Activated T-helper 1 cell treated with anti-CD3 and anti-CD28 coated beads, Interleukin-12 subunit alpha, Interleukin-12 subunit beta, Interleukin-2, Interleukin-4 antibody, amounts not matched to agents 30 ng/mL and 10 ng/mL and 1 ng/mL, durations not matched to agents 14 hours and 24 hours and 36 hours (primary cell): Measurements from ENCODE around the gene CCN6. TPM values are rescaled to one million over a fixed set of nuclear protein-coding genes. Genes with fewer than 3 reads are reported as not detected.
"Not testable (repeated sequence)": the region's sequence is repeated elsewhere in the genome, so short reads cannot be mapped to it uniquely, and the experiment has no call there.

Source experiments
- DNase-seq: peaks from one replicate; pipeline ENCODE4 v3.0.0; 2021; ENCODE audit warnings: low spot score
- H3K27ac Mint-ChIP-seq: one replicate; pipeline ENCODE4 v1.8.0; 2021; ENCODE audit warnings: mild to moderate bottlenecking, mixed read lengths
- H3K27me3 Mint-ChIP-seq: one replicate; pipeline ENCODE4 v1.8.0; 2022; ENCODE audit warnings: mild to moderate bottlenecking, moderate library complexity, mixed read lengths; ENCODE audit not compliant: insufficient read depth
- H3K36me3 Mint-ChIP-seq: one replicate; pipeline ENCODE4 v1.8.0; 2021; ENCODE audit warnings: low read depth, mixed read lengths
- H3K4me1 Mint-ChIP-seq: one replicate; pipeline ENCODE4 v1.8.0; 2021; ENCODE audit warnings: low read depth, mixed read lengths
- H3K4me3 Mint-ChIP-seq: one replicate; pipeline ENCODE4 v1.8.0; 2021; ENCODE audit warnings: mild to moderate bottlenecking, moderate library complexity, mixed read lengths
- H3K9me3 Mint-ChIP-seq: one replicate; pipeline ENCODE4 v1.8.0; 2021; ENCODE audit warnings: mixed read lengths
- intact Hi-C: fragments of 100-400 bp; cut with micrococcal nuclease; formaldehyde crosslinking; loops from one replicate; pipeline ENCODE4 v1.15.1; 2024
- total RNA-seq: library from RNA; stranded (reverse); gene quantifications from 2 replicates; pipeline ENCODE4 v1.2.3, GENCODE V29; 2022

Gene CCN6
- total RNA-seq, 1 donor from 2014 or later, result not detected

DNA sequence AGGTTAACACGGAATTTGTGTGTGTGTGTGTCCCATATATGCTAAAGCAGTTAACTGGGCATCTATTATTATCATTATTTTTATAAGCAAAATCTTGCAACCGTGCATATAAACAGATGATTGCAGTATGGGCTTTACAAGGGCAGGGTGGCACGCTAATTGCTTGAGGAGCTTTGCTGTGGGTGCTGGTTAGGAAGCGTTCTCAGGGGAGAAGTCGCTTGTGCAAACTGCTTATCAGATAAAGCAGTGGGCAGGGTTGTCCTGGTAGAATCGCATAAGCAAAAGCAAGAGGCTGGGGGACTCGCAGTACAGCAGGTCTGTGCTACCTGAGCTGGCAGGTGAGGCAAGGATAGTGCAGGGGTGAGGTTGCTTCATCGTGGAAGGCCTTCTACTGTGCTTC, 9.7 kb upstream of the CCN6 start:
- Mint-ChIP-seq H3K4me1 (peaks cover 33% of the 10 kb centered on the region), H3K36me3 (no peaks in the 10 kb centered on the region), H3K9me3 (no peaks in the 10 kb centered on the region), H3K27ac (no peak overlapping the region), H3K4me3 (no peak overlapping the region), H3K27me3 (no peaks in the 10 kb centered on the region)
- no peak for DNase-seq
- intact Hi-C loops, result loop anchor here (5.0 to 10.0 kb wide), 4 partner anchors 619 to 1032 kb away; no protein-coding TSS in a partner anchor

DNA sequence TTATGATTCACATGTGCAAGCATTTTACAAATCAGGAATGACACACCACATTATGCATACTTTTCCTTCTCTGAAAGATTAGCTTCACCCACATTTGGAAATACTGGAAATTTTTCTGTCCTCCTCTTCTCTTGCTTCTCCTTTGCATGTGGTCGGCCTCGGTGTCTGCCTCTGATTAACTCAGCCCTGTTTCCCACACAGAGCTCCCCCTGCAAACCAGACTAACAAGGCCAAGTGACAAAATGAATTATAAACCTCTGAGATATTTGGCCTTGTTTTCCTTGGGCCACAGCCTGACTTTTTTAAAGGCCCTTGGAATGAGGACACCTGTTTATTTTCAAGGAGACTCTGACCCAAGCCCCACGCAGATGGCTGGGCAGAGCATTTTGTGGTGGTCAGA, 9.0 kb upstream of the CCN6 start:
- H3K36me3 Mint-ChIP-seq, result no peaks in the 10 kb centered on the region
- intact Hi-C loops, result loop anchor here (5.0 to 10.0 kb wide), 4 partner anchors 620 to 1033 kb away; no protein-coding TSS in a partner anchor
- H3K27me3 Mint-ChIP-seq, result no peaks in the 10 kb centered on the region
- no peak overlapping the region for H3K27ac Mint-ChIP-seq
- H3K4me3 Mint-ChIP-seq, result no peak overlapping the region
- peaks cover 28% of the 10 kb centered on the region for H3K4me1 Mint-ChIP-seq
- H3K9me3 Mint-ChIP-seq, result no peaks in the 10 kb centered on the region
- no peak for DNase-seq

DNA sequence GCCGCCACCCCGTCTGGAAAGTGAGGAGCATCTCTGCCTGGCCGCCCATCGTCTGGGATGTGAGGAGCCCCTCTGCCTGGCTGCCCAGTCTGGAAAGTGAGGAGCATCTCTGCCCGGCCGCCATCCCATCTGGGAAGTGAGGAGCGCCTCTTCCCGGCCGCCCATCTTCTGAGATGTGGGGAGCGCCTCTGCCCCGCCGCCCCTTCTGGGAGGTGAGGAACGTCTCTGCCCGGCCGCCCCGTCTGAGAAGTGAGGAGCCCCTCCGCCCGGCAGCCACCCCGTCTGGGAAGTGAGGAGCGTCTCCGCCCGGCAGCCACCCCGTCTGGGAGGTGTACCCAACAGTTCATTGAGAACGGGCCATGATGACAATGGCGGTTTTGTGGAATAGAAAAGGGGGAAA, 6.4 kb upstream of the CCN6 start:
- not testable (repeated sequence) for H3K27ac Mint-ChIP-seq, H3K36me3 Mint-ChIP-seq, H3K27me3 Mint-ChIP-seq, DNase-seq, H3K4me3 Mint-ChIP-seq, H3K9me3 Mint-ChIP-seq
- intact Hi-C loops, result loop anchor here (10.0 kb wide), 2 partner anchors 623 to 713 kb away; no protein-coding TSS in a partner anchor
- peaks cover 14% of the 10 kb centered on the region for H3K4me1 Mint-ChIP-seq

DNA sequence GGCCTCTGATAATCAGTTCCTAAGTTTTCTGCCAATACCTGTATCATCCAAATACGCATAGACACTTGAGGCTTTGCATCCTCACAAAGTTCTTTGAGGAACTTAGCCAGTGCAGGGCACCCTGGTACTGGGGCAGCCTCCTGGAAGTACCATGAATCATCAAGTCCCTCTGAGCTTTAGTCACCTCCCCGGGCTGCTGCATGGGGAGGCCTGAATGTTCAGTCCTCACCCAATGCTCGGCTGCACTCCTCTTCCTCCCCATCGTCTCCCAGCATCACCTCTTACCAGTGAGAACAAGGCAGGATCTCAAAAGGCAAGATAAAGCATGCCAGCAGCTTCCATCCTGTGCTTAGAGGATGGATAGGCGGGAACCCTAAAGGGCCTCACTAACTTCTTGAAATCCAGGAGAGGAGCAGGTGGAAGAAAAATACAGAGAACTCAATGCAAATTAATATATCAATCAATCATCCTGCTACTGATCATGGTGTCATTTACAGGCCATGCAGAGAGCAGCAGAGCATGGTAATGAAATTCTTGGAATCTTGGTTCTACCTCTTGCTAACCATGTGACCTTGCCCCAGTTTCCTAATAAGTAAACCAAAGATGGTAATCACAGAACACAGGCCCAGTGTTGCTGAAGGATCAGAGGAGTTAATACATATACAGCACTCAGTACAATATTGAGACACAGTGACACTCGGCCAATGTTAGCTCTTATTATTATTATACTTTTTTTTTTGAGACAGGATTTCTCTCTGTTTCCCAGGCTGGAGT, 4.7 kb upstream of the CCN6 start:
- H3K9me3 Mint-ChIP-seq, result no peaks in the 10 kb centered on the region
- no peak for DNase-seq

DNA sequence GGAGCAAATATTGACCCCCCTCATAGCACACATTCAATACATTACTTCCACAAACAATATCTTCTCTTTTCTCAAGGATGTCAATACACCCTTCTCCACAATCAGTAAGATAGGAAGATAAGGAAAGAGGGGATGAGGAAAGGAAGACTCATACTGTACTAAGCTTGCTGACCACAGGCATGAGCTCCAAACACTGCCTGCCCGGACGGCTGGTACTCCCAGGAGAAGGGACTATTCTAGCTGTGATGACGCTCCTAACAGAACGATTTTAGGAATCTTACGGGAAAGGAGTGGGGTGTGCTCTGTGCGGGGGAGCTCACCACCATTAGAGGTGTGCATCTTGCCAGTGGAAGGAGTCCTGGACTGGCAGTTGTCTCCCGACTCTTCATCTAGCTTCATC, 3.9 kb upstream of the CCN6 start:
- no peaks in the 10 kb centered on the region for H3K36me3 Mint-ChIP-seq
- H3K27ac Mint-ChIP-seq, result no peak overlapping the region
- no peak overlapping the region for H3K4me3 Mint-ChIP-seq
- H3K9me3 Mint-ChIP-seq, result no peaks in the 10 kb centered on the region
- no peaks in the 10 kb centered on the region for H3K4me1 Mint-ChIP-seq
- H3K27me3 Mint-ChIP-seq, result peaks cover 4% of the 10 kb centered on the region
- intact Hi-C loops, result loop anchor here (10.0 kb wide), 2 partner anchors 625 to 715 kb away; no protein-coding TSS in a partner anchor
- no peak for DNase-seq

More for the DNA sequence above, 4.7 kb upstream of the CCN6 start:
- H3K4me1 Mint-ChIP-seq, result no peaks in the 10 kb centered on the region
- no peak overlapping the region for H3K27ac Mint-ChIP-seq
- intact Hi-C loops, result loop anchor here (10.0 kb wide), 2 partner anchors 624 to 714 kb away; no protein-coding TSS in a partner anchor
- H3K4me3 Mint-ChIP-seq, result no peak overlapping the region
- H3K36me3 Mint-ChIP-seq, result no peaks in the 10 kb centered on the region
- H3K27me3 Mint-ChIP-seq, result peaks cover 2% of the 10 kb centered on the region

DNA sequence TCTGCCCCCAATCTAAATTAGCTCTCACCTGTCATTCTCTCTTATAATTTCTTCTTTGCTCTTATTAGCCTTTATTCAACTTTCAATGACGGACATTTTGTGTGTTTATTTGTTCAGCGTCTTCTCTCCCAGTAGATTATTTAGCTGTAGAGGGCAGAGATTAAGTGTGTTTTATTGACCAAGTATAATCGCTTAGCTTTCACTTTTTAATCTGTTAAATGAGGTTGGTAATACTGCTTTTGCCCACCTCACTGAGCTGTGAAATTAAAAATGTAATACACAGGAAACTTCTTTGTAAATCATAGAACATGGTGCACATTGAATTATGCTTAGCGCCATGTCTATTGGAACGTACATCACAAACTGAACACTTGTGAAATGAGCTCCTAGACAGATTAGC, 3.5 kb upstream of the CCN6 start:
- Mint-ChIP-seq H3K36me3 (no peaks in the 10 kb centered on the region), H3K27me3 (peaks cover 6% of the 10 kb centered on the region), H3K4me3 (no peak overlapping the region), H3K4me1 (no peaks in the 10 kb centered on the region), H3K27ac (no peak overlapping the region), H3K9me3 (no peaks in the 10 kb centered on the region)
- intact Hi-C loops, result no loop called here
- no peak for DNase-seq

DNA sequence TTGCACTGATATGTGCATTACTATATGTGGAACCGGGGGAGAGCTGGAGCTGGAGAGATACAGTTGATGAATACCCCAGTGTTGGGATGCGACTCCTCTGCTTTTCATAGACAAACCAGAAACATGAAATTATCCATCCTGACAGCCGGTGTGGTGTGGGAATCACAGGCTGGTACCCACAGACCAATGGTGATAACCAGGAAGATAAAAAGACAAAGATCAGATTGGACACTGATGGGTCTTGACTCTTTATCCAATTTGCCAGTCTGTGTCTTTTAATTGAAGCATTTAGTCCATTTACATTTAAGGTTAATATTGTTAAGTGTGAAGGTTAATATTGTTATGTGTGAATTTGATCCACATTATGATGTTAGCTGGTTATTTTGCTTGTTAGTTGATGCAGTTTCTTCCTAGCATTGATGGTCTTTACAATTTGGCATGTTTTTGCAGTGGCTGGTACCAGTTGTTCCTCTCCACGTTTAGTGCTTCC, 2.6 kb upstream of the CCN6 start:
- intact Hi-C loops, H3K27me3 Mint-ChIP-seq, H3K4me3 Mint-ChIP-seq, H3K27ac Mint-ChIP-seq, H3K9me3 Mint-ChIP-seq, H3K36me3 Mint-ChIP-seq, H3K4me1 Mint-ChIP-seq, DNase-seq: not testable (repeated sequence)

DNA sequence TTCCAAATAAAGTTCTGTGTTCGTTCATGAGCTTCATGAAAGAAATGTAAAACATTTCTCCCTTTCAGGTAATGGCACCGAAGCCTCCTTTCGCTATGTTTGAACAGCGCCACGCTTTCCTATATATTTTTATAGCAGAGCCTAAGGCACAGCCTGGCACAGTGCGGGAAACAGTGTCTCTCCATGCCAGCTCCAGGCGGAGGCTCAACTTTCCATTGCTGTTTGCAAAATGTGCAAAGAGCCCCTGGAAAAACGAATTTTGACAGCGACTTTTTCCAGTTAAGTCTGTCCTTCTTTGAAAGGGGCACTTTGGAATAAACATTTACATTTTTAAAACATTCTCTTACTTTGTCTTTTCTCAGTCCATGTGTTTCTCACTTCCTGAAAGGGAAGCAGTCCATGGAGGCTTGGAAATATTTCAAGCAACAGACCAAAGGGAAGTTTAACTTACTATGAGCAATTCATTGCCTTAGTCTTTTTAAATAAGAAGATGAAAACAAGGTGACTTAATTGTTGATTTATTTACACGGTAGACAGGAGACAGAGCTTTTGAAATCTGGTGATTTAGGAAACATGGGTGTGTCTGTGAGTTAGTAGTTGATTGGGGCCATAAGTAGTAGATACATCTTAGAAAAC, 769 bp downstream of the CCN6 start:
- Mint-ChIP-seq H3K27ac (no peak overlapping the region), H3K27me3 (peaks cover 6% of the 10 kb centered on the region), H3K36me3 (no peaks in the 10 kb centered on the region), H3K4me1 (no peaks in the 10 kb centered on the region), H3K4me3 (no peak overlapping the region), H3K9me3 (no peaks in the 10 kb centered on the region)
- intact Hi-C loops, result no loop called here
- DNase-seq, result no peak

DNA sequence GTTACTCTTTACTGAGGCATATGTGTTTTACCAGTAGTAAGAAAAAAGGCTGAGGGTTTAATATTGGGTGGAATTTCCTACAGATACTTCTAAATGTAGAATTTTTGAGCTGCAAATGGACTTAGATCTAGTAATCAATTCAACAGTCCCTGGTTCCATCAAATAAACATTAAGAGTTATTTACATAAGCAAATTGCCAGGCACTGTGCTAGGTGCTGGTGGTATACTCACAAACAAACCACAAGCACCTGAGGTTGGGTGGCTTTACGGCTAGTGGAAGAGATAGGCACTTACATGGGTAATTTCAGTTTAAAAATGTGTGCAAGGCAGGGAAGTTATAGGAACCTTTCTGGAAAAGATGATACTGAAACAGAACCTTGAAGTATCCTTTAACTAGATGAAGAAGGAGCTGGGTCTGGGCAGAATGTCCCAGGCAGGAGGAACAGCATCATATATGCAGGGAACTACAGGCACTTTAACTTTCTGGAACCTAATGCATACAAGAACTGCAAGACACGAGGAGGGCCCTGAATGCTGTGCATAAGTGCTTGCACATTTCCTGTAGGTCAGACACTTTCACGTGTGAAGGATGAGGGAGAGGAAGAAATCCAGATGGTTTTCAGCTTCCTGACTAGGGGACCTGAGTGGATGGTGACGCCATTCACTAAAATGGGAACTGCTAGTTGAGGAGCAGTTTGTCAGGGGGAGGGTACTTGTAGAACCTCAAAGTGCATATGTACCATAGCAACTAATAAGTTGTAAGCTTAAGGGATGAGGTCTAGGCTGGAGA, 4.5 kb downstream of the CCN6 start:
- H3K4me3 Mint-ChIP-seq, result no peak overlapping the region
- intact Hi-C loops, result no loop called here
- H3K36me3 Mint-ChIP-seq, result no peaks in the 10 kb centered on the region
- H3K27me3 Mint-ChIP-seq, result peaks cover 4% of the 10 kb centered on the region
- no peak overlapping the region for H3K27ac Mint-ChIP-seq
- H3K9me3 Mint-ChIP-seq, result no peaks in the 10 kb centered on the region
- no peak for DNase-seq
- H3K4me1 Mint-ChIP-seq, result no peaks in the 10 kb centered on the region

DNA sequence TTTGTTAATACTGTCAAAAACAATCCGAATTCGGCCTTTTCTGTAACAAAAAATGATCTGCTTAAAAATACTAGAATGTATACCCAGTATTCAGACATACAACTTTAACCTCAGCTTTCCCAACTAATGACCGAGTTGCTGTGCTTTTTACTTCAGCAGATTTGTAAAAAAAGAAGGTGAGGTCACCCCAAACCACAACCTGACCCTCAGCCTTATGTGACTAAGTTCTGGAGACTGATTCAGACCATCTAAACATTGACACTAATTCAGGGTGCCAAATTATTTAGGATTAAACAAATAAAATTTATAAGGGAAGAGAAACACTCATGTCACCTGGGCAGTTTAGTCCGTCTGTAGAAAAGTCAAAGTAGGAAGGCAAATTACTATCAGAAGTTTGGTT, 7.7 kb downstream of the CCN6 start:
- Mint-ChIP-seq H3K36me3 (no peaks in the 10 kb centered on the region), H3K9me3 (no peaks in the 10 kb centered on the region), H3K4me3 (no peak overlapping the region), H3K27me3 (no peaks in the 10 kb centered on the region), H3K4me1 (no peaks in the 10 kb centered on the region), H3K27ac (no peak overlapping the region)
- no peak for DNase-seq
- intact Hi-C loops, result no loop called here

DNA sequence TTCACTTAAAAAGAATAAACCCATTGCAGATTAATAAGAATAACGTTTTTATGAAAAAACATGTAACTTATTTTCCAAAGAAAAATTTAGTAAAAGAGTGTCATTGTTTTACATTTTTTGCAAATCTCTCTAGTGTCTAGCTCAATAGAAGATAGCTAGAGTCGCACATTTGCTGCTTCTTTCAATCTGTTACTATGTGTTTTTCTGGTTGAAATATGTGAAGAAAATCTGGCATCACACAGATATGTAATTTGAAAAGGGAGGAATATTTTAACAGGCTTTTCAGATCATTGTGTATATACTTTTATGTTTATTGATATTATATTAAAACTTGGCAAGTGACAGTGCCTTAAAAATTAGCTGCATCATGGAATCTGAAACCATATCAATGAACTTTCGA, 9.1 kb downstream of the CCN6 start:
- Mint-ChIP-seq H3K9me3 (no peaks in the 10 kb centered on the region), H3K27me3 (no peaks in the 10 kb centered on the region), H3K4me1 (no peaks in the 10 kb centered on the region), H3K4me3 (no peak overlapping the region), H3K27ac (no peak overlapping the region), H3K36me3 (peaks cover 2% of the 10 kb centered on the region)
- no peak for DNase-seq
- intact Hi-C loops, result no loop called here

DNA sequence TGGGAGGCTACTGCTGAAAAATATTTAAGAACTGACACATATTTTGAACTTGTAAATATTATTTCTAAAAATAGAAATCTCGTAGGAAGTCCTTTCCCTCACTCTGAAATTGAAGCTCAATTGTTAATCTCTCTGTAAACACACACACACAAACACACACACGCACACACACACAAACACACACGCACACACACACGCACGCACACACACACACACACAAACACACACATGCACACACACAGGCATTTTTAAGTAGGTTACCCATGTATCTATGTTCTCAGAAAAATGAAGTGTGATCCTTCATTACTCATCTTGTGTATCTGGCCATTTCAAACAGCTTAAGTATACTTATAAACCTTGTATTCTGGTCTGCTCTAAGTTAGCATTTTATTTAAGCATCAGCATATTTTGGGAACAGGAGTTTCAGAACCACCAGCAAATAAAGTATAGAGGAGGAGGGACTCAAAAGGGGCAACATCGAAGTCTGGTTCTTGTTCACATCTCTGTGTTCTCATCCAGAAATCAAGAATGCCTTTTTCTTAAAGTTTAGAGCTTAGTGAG, 11.6 kb downstream of the CCN6 start:
- H3K4me1 Mint-ChIP-seq, result no peaks in the 10 kb centered on the region
- H3K36me3 Mint-ChIP-seq, result peaks cover 5% of the 10 kb centered on the region
- H3K9me3 Mint-ChIP-seq, result no peaks in the 10 kb centered on the region
- H3K27ac Mint-ChIP-seq, result no peak overlapping the region
- H3K4me3 Mint-ChIP-seq, result no peak overlapping the region
- H3K27me3 Mint-ChIP-seq, result no peaks in the 10 kb centered on the region
- no peak for DNase-seq
- intact Hi-C loops, result no loop called here
